ENCODE results near the gene HIC1.

GRCh38 chr17:2095536-2095910 is 40.6 kb downstream of the HIC1 start:
- TF ChIP-seq, protein P1, sequence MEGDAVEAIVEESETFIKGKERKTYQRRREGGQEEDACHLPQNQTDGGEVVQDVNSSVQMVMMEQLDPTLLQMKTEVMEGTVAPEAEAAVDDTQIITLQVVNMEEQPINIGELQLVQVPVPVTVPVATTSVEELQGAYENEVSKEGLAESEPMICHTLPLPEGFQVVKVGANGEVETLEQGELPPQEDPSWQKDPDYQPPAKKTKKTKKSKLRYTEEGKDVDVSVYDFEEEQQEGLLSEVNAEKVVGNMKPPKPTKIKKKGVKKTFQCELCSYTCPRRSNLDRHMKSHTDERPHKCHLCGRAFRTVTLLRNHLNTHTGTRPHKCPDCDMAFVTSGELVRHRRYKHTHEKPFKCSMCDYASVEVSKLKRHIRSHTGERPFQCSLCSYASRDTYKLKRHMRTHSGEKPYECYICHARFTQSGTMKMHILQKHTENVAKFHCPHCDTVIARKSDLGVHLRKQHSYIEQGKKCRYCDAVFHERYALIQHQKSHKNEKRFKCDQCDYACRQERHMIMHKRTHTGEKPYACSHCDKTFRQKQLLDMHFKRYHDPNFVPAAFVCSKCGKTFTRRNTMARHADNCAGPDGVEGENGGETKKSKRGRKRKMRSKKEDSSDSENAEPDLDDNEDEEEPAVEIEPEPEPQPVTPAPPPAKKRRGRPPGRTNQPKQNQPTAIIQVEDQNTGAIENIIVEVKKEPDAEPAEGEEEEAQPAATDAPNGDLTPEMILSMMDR (conservative IDR thresholded peaks at IDR 0.05; ENCODE audit: low read depth, low read length): no peak
- no peak for TF ChIP-seq EZH2 (IDR thresholded peaks at IDR 0.05; ENCODE audit: borderline replicate concordance, low read depth, low read length, poor library complexity, severe bottlenecking)
